HG03342 (cell line): ENCODE data around the gene KIAA1671.

Experiments used
- ATAC-seq: cut with Tn5 transposase; IDR thresholded peaks from one replicate; pipeline ENCODE4 v1.9.1; 2021; ENCODE audit warnings: mild to moderate bottlenecking, moderate library complexity; ENCODE audit not compliant: unreplicated experiment

Gene KIAA1671

GRCh38 chr22:25134451-25134850, 181.9 kb downstream of the KIAA1671 start:
- ATAC-seq, result no peak

DNA sequence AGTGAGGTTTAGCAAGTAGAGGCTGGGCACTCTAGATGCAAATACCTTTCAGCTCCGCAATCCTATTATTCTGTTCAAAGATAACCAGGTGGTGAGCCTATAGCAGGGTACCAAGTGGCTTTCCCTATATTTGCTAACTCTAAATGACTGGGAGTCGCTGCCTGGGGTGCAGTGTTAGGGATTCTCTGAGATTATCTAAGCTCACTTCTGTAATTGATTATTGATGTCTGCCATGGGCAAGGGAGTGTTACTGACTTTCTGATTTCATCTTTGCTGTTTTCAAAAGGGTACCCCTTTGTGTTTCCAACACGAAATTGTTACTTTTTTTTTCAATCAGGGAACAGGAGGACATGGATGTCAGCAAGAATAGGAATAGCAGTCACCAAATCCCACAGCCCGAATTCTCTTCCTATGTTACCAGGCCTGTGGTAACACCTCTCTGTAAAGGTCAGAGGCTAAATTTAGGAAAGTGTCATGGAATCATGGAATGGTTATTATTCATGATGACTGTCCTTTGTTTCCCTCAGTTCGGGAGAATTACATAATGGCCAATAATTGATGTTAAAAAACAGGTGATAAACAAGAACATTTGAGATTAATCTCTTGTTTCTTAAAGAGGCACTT, 184.5 kb downstream of the KIAA1671 start:
- no peak for ATAC-seq

GRCh38 chr22:25137577-25138525, 185.3 kb downstream of the KIAA1671 start:
- ATAC-seq, result no peak

DNA sequence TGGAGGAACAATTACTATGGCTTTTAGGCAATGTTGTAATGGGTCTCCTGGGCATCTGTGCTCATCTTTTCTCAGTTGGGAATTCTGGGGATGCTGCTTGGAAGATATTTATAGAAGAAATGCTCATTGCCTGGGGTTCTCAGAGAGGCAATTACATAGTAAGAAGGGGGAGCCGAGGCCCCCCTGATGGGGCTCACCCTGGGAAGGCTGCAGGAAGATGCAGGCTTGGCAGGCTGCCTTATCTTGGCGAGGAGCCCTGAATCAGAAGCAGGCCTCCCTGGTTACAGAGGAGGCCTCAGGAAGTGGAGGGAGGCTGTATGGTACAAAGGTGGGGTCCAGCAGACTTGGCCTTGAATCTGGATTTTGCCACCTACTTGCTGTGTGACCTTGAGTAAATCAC, 186.5 kb downstream of the KIAA1671 start:
- ATAC-seq, result no peak

GRCh38 chr22:25142102-25142501, 189.6 kb downstream of the KIAA1671 start:
- ATAC-seq, result no peak

GRCh38 chr22:25143156-25144076, 190.9 kb downstream of the KIAA1671 start:
- no peak for ATAC-seq

GRCh38 chr22:25144522-25144921, 192.0 kb downstream of the KIAA1671 start:
- ATAC-seq, result no peak

GRCh38 chr22:25146307-25146706, 193.8 kb downstream of the KIAA1671 start:
- ATAC-seq, result no peak

DNA sequence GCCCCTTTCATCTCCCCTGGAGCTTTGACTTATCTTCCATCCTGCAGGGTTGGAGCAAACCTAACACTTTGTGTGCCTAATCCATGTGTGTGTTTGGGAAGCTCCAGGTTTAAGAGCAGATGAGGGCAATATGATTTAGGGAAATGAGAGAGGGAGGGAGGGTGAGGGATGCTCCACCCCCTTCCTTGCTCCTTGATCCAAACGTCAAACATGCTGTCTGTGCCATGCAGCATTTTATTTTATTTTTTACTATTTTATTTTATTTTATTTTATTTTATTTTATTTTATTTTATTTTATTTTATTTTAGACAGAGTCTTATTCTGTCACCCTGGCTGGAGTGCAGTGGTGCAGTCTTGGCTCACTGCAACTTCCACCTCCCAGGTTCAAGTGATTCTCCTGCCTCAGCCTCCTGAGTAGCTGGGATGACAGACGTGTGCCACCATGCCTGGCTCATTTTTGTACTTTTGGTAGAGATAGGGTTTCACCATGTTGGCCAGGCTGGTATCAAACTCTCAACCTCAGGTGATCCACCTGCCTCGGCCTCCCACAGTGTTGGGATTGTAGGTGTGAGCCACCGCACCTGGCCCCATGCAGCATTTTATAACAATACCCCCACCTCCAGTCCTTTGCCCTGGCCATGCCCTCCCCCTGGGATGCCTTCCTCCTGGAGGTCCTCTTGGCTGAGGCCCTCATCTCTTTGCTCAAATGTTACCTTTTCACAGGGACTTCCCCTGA, 194.6 kb downstream of the KIAA1671 start:
- ATAC-seq, result no peak

GRCh38 chr22:25147642-25147928, 195.1 kb downstream of the KIAA1671 start:
- no peak for ATAC-seq

DNA sequence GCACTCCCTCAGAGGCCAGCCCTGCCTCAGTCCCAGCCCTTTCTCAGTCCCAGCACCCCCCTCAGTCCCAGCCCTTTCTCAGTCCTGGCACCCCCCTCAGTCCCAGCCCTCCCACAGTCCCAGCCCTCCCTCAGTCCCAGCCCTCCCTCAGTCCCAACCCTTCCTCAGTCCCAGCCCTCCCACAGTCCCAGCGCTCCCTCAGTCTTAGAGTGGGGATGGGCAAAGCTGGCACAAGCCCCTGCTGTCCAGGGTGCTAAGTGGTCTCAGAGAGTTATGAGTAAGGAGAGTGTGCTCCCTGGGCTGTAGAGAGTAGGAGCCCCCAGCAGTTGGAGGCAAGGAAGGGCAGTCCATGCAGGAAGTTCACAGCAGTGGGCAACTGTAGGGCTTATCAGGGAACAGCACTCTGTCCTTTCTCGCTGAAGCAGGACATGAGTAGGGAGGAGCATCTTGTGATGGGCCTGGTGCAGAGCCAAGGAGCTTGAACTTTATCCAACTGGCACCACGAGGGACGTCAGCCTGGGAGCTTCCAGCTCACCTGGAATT, 195.7 kb downstream of the KIAA1671 start:
- ATAC-seq, result no peak

- ATAC-seq, result no peak
Measured at GRCh38 chr22:25149014-25149413, 196.5 kb downstream of the KIAA1671 start.

GRCh38 chr22:25153961-25154666, 201.6 kb downstream of the KIAA1671 start:
- ATAC-seq, result no peak

DNA sequence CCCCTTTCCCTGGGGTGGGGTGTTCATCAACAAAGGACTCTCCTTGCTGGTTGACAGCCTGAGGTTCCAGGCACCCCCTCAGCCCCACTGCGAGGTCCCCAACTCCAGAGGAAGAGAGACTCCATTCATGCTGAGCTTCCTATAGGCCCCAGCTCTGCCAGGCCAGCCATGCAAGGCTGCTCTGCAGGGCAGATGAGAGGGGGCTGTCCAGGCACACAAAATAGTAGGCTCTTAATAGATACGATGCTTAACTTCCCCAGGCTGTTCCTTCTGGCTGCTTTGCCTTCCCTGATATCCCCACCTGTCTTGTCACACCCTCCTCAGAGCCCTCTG, 202.1 kb downstream of the KIAA1671 start:
- ATAC-seq, result no peak

DNA sequence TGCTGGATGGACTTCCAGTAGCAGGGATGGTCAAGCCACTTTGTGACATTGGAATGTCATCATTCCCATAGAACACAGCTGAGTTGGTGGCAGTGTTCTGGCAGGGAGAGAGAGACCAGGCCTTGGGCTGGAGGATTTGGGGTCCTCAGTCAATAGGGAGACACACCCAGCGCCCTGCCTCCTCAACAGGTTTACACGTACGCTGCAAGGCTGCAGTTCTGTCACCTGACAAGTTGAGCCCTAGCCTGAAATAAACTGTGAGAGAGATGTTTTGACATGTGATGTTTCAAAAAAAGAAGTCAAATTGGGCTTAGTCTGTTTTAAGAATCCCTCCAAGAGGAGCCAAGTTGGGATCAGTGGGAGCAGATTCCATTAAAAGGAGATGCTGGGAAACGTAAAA, 204.2 kb downstream of the KIAA1671 start:
- ATAC-seq, result no peak

DNA sequence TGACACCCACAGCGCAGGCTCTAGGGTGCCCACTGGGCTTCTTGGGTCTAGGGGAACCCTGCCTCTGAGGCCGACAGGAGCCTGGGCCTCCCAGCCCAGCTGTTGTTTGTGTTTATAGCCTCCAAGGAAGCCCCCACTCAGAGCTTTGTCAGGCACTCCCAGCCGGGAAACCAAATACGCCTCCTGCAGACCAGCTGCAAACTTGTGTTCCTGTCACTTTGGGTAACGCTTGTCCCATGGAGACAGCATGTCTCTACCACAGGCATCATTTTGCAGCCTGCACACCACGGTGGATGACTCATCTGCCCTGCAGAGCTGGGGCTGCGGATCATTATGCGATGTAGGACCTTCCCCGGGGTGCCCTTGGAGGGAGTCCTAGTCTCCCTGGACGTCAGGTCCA, 206.5 kb downstream of the KIAA1671 start:
- no peak for ATAC-seq

GRCh38 chr22:25160120-25160996, 207.8 kb downstream of the KIAA1671 start:
- ATAC-seq, result no peak

- ATAC-seq, result no peak
Measured at GRCh38 chr22:25161017-25161915, 208.8 kb downstream of the KIAA1671 start.
